ENCODE data around the gene DUSP22.

DNA sequence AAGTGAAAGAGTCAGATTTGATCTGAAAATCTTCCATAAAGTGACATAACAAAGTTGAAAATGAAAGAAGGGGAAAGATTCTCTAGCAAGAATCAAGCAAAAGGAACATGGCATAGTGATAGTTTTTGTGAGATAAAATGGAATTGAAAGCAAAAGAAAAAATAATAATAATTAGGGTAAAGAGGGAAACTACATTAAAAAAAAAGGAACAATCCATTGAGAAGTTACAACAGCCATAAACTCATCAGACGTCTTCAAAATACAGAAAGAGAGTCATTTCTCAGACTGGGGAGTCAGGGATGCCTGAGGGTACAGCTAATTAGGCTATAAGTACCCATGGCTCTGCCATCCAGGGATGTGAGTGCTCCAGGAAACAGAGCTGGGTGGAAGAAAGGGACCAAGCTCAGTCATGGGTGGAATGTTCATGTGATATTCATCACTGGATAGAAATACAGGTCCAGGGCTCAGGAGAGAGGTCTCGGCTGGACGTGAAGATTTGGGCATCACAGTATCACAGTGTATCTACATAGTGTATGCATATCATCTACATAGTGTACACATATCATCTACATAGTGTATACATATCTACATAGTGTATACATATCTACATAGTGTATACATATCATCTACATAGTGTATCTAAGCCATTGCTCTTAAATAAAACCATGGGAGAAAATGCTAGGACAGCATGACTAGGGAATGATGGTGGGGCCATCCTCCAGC is 29.4 kb downstream of the DUSP22 start:
- no peak for TF ChIP-seq GATA3 (IDR thresholded peaks at IDR 0.05; ENCODE audit: low read depth, low read length)
- no peak for TF ChIP-seq GATA2 (IDR thresholded peaks at IDR 0.05; ENCODE audit: low read depth, low read length)

All from SH-SY5Y (cell line).